Brain microvascular endothelial cell (primary cell): ENCODE data around the gene RNF6.

Source experiments
- DNase-seq: peaks from one replicate; pipeline ENCODE4 v3.0.0-alpha.2; 2020
- H3K27ac ChIP-seq: fragments of 250-450 bp; sonication (Bioruptor Pico); 2 replicates; pipeline ENCODE4 v1.5.1; 2020; ENCODE audit warnings: mild to moderate bottlenecking, moderate library complexity
- H3K27me3 ChIP-seq: fragments of 250-450 bp; sonication (Bioruptor Pico); replicated peaks from 2 replicates; pipeline ENCODE4 v1.5.1; 2020; ENCODE audit warnings: mild to moderate bottlenecking
- H3K36me3 ChIP-seq: fragments of 250-450 bp; sonication (Bioruptor Pico); replicated peaks from 2 replicates; pipeline ENCODE4 v1.5.1; 2020; ENCODE audit warnings: mild to moderate bottlenecking
- H3K4me3 ChIP-seq: 2 replicates; pipeline ENCODE4 v1.5.1; 2011; ENCODE audit warnings: low read depth, mild to moderate bottlenecking, control low read depth, low read length, moderate library complexity
- in situ Hi-C: cut with HindIII; loops from 2 replicates; pipeline ENCODE4 v1.10.0; 2017; ENCODE audit warnings: low sequenced_read_pairs, low pct_ligation_motif_present
- TF ChIP-seq, protein P1 (sequence below): IDR thresholded peaks from 2 replicates; pipeline ENCODE4 v1.5.1; 2011; ENCODE audit warnings: low read depth, mild to moderate bottlenecking, moderate library complexity, low read length, control low read depth, inconsistent platforms; ENCODE audit errors: missing control alignments

Gene RNF6

DNA sequence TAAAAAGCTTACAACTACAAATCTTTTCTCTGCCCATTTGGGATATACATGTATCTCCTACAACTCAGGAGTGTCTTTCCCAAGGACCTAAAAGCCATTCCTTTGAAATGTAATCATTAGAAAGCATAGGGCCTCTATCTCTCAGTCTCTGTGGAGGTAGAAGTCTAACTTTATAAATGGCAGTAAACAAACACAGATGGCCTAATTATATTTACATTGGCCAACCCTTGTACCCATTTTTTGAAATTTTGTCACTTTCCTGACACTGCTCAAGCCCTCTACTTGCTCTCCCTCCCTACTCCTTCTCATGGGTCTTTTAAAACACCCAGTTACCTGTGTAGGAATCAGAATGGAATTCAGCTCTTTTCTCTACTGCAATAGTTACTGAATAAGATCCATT is 24.8 kb downstream of the RNF6 start:
- Histone ChIP-seq H3K27ac (no peak overlapping the region), H3K27me3 (no peaks in the 10 kb centered on the region), H3K36me3 (no peaks in the 10 kb centered on the region), H3K4me3 (no peak overlapping the region)
- in situ Hi-C loops: loop anchor here (25.0 kb wide), 1 partner anchor 290 kb away; no protein-coding TSS in a partner anchor
- no peak for DNase-seq
- TF ChIP-seq, protein P1, sequence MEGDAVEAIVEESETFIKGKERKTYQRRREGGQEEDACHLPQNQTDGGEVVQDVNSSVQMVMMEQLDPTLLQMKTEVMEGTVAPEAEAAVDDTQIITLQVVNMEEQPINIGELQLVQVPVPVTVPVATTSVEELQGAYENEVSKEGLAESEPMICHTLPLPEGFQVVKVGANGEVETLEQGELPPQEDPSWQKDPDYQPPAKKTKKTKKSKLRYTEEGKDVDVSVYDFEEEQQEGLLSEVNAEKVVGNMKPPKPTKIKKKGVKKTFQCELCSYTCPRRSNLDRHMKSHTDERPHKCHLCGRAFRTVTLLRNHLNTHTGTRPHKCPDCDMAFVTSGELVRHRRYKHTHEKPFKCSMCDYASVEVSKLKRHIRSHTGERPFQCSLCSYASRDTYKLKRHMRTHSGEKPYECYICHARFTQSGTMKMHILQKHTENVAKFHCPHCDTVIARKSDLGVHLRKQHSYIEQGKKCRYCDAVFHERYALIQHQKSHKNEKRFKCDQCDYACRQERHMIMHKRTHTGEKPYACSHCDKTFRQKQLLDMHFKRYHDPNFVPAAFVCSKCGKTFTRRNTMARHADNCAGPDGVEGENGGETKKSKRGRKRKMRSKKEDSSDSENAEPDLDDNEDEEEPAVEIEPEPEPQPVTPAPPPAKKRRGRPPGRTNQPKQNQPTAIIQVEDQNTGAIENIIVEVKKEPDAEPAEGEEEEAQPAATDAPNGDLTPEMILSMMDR: no peak

DNA sequence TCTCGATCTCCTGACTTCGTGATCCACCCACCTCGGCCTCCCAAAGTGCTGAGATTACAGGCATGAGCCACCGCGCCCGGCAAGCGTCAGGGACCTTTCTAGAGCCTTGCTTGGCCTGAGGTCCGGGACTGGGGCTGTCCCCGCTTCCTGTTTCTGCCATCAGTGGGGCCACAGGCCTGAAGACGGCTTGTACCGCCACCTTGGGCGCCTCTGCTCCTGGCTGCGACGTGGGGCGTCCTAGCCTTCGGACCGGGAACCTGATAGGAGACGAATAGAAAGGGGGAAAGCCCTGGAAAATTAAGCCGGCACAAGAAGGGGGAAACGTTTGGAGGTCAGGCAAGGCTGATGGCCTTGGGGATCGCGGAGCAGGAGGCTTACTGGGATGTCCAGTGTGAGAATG is 35.1 kb downstream of the RNF6 start:
- H3K4me3 ChIP-seq: peak overlapping the region; percentile 51
- no peak for DNase-seq
- TF ChIP-seq, protein P1: no peak
- no peaks in the 10 kb centered on the region for H3K27me3 ChIP-seq
- no peaks in the 10 kb centered on the region for H3K36me3 ChIP-seq
- no peak overlapping the region for H3K27ac ChIP-seq
- in situ Hi-C loops: loop anchor here (25.0 kb wide), 1 partner anchor 300 kb away; no protein-coding TSS in a partner anchor

DNA sequence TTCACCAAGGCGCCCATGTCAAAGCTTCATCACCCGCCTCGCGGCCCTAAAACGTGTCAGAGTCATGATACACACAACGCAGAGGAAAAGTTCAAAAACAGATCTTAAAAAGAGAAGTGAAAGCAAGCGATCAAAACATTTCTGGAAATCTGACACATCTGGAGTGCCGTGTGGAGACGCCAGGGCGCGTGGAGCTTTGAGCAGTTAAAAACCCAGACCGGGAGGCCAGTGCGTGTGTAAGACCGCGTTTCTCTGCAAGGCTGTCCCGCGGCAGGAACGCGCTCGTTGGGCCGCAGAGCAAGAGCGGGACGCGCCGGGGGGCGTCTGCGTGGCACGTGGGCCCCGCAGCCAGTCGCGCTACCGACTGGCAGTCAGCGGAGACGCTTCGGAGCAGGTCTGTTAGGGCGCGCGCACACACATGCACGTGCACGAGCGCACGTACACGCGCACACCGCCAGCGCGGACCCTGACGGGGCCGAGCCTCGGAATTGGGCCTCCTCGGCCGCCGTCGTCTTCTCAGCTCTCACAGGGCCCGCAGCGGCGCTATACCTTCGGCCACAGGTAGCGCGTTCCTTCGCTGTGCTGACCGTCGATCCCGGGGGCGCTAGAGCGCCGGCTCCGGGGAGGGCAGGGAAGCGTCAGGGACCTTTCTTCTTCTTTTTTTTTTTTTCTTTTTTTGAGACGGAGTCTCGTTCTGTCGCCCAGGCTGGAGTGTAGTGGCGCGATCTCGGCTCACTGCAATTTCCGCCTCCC is 35.8 kb downstream of the RNF6 start:
- TF ChIP-seq, protein P1: peak; percentile 64
- H3K4me3 ChIP-seq: peak overlapping the region; percentile 73
- H3K27me3 ChIP-seq: no peaks in the 10 kb centered on the region
- peak overlapping the region; percentile 9 for H3K27ac ChIP-seq
- in situ Hi-C loops: loop anchor here (25.0 kb wide), 1 partner anchor 301 kb away; no protein-coding TSS in a partner anchor
- peak; percentile 84 for DNase-seq
- H3K36me3 ChIP-seq: no peaks in the 10 kb centered on the region

DNA sequence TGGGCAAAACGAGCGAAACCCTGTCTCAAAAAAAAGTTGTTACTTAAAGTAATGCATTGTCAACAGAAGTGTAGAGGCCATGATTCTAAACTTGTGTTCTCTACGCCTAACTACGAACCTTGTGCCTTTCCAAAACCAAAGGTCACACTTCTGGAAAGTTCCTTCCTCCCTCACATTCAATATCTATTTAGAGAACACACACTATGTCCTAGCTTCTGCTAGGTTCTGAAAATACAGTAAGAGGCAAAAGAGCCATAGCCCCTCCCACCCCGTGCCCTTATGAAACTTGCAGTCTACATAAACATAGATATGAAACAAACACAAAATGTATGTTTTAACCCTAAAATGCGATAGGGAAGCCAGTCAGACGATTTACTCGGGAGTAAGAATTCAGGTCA is 36.4 kb downstream of the RNF6 start:
- Histone ChIP-seq H3K4me3 (peak overlapping the region; percentile 73), H3K27ac (peak overlapping the region; percentile 9), H3K27me3 (no peaks in the 10 kb centered on the region), H3K36me3 (no peaks in the 10 kb centered on the region)
- TF ChIP-seq, protein P1: no peak
- in situ Hi-C loops: loop anchor here (25.0 kb wide), 1 partner anchor 302 kb away; no protein-coding TSS in a partner anchor
- DNase-seq: no peak

GRCh38 chr13:26184791-26185250 is 37.3 kb downstream of the RNF6 start:
- TF ChIP-seq, protein P1: peak; percentile 97
- in situ Hi-C loops: loop anchor here (25.0 kb wide), 1 partner anchor 302 kb away; no protein-coding TSS in a partner anchor
- DNase-seq: peak; percentile 56
- no peaks in the 10 kb centered on the region for H3K36me3 ChIP-seq
- no peaks in the 10 kb centered on the region for H3K27me3 ChIP-seq
- H3K27ac ChIP-seq: no peak overlapping the region
- H3K4me3 ChIP-seq: no peak overlapping the region
